ENCODE data around the gene ZW10.
"Not testable (repeated sequence)": the region's sequence is repeated elsewhere in the genome, so short reads cannot be mapped to it uniquely, and the experiment has no call there.

ZW10 gene

GRCh38 chr11:113705871-113706655 is 67.4 kb downstream of the ZW10 start, which contains the start of gene TMPRSS5:
Gene TMPRSS5, minus strand, starts transcription at chr11:113706308. Its CDS starts 84 bp downstream, at chr11:113706224.
- DNase-seq (ENCODE audit: low read depth, low spot score), result no peak
- no peak for TF ChIP-seq CTCF (IDR thresholded peaks at IDR 0.05; ENCODE audit: low read depth, low read length)
- in situ Hi-C loops (cut with HindIII; ENCODE audit: low sequenced_read_pairs), result no loop called here
- no peak within 1 kb of the TSS for H3K4me3 ChIP-seq (ENCODE audit: low read depth, low read length)

GRCh38 chr11:113703551-113703950 is 69.9 kb downstream of the ZW10 start:
- H3K4me3 ChIP-seq (ENCODE audit: low read depth, low read length); in situ Hi-C loops (cut with HindIII; ENCODE audit: low sequenced_read_pairs); DNase-seq (ENCODE audit: low read depth, low spot score): not testable (repeated sequence)

- no peak for DNase-seq (ENCODE audit: low read depth, low spot score)
- in situ Hi-C loops (cut with HindIII; ENCODE audit: low sequenced_read_pairs), result no loop called here
- no peak overlapping the region for H3K4me3 ChIP-seq (ENCODE audit: low read depth, low read length)
- no peak for TF ChIP-seq CTCF (IDR thresholded peaks at IDR 0.05; ENCODE audit: low read depth, low read length)
Measured at GRCh38 chr11:113701491-113701890, 72.0 kb downstream of the ZW10 start.

- no peak overlapping the region for H3K4me3 ChIP-seq (ENCODE audit: low read depth, low read length)
- TF ChIP-seq CTCF (IDR thresholded peaks at IDR 0.05; ENCODE audit: low read depth, low read length), result no peak
- DNase-seq (ENCODE audit: low read depth, low spot score), result no peak
- in situ Hi-C loops (cut with HindIII; ENCODE audit: low sequenced_read_pairs), result no loop called here
Measured at GRCh38 chr11:113698515-113698914, 75.0 kb downstream of the ZW10 start.

GRCh38 chr11:113697756-113698407 is 75.6 kb downstream of the ZW10 start:
- DNase-seq (ENCODE audit: low read depth, low spot score), result no peak
- in situ Hi-C loops (cut with HindIII; ENCODE audit: low sequenced_read_pairs), result no loop called here
- H3K4me3 ChIP-seq (ENCODE audit: low read depth, low read length), result no peak overlapping the region
- no peak for TF ChIP-seq CTCF (IDR thresholded peaks at IDR 0.05; ENCODE audit: low read depth, low read length)

- DNase-seq (ENCODE audit: low read depth, low spot score), result no peak
- in situ Hi-C loops (cut with HindIII; ENCODE audit: low sequenced_read_pairs), result no loop called here
- TF ChIP-seq CTCF (IDR thresholded peaks at IDR 0.05; ENCODE audit: low read depth, low read length), result no peak
- no peak overlapping the region for H3K4me3 ChIP-seq (ENCODE audit: low read depth, low read length)
Measured at GRCh38 chr11:113697111-113697510, 76.4 kb downstream of the ZW10 start.

GRCh38 chr11:113695207-113695606 is 78.3 kb downstream of the ZW10 start:
- no peak overlapping the region for H3K4me3 ChIP-seq (ENCODE audit: low read depth, low read length)
- in situ Hi-C loops (cut with HindIII; ENCODE audit: low sequenced_read_pairs), result no loop called here
- DNase-seq (ENCODE audit: low read depth, low spot score), result no peak
- TF ChIP-seq CTCF (IDR thresholded peaks at IDR 0.05; ENCODE audit: low read depth, low read length), result no peak

All from astrocyte of the spinal cord (primary cell).